Bronchial epithelial cell (primary cell): ENCODE measurements around the gene DCLK3. TPM values are rescaled to one million over a fixed set of nuclear protein-coding genes. Genes with fewer than 3 reads are reported as not detected.

Experiments
- DNase-seq: peaks from one replicate; pipeline ENCODE4 v3.0.0-alpha.2; 2010; ENCODE audit warnings: low read depth
- FAIRE-seq: peaks from 2 replicates; lab custom pipeline; 2011; peaks lifted over from hg19 to GRCh38; lab: Jason Lieb, UNC
- H3K27me3 ChIP-seq: 2 replicates; pipeline ENCODE4 v1.5.1; 2011; ENCODE audit warnings: low read length; ENCODE audit not compliant: control insufficient read depth, insufficient read depth
- H3K36me3 ChIP-seq: 2 replicates; pipeline ENCODE4 v1.5.1; 2011; ENCODE audit warnings: low read length; ENCODE audit not compliant: control insufficient read depth, insufficient read depth
- H3K4me3 ChIP-seq: 2 replicates; pipeline ENCODE4 v1.5.1; 2011; ENCODE audit warnings: mild to moderate bottlenecking, low read depth, low read length, control low read depth
- CTCF ChIP-seq: IDR thresholded peaks from 2 replicates; pipeline ENCODE4 v1.5.1; 2011; ENCODE audit warnings: mild to moderate bottlenecking, moderate library complexity, low read length, control low read depth, inconsistent platforms; ENCODE audit not compliant: insufficient read depth, severe bottlenecking
- total RNA-seq: library from RNA; depleted of rRNA; stranded (reverse); fragments of >200 nt; gene quantifications from 2 replicates; pipeline ENCODE4 v1.2.1, GENCODE V29; 2014

DCLK3 gene
- total RNA-seq, 1 donor from 2014 or later, result not detected

DNA sequence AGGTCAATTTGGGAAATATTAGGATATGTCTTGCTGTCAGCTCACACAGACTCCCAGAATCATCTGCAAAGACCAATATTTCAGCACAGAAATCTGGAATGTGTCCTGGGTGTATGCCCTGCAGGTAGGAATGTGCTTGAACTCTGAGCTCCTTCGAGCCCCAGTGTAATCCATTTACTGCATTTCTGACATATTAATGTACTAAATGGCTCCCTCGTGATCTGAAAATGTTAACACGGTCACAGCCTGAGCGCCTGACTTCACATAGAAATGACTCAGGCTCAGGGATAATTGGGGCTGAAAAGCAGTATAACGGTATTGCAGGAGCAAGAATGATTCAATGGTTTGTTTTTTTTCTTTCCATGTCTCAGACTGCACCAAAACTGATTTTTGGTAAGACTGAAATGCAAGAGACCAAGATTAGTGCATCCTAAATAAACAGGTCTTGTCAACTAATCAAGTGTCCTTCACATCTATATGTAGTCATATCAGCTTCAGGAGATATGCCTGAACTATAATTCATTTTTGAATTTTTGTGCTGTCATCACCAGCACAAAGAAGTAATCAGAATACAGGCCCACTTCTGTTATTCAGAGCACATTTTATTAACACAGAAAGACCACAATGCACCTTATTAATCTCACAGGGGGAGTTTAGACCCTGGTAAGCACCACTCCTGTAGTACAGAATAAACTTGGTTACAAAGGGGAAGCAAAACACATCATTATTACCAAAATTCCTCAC, 49.8 kb downstream of the DCLK3 start:
- no peak for TF ChIP-seq CTCF
- Histone ChIP-seq H3K27me3 (peaks cover under 1% of the 10 kb centered on the region), H3K36me3 (no peaks in the 10 kb centered on the region), H3K4me3 (no peak overlapping the region)
- DNase-seq (no peak), FAIRE-seq (no peak)

DNA sequence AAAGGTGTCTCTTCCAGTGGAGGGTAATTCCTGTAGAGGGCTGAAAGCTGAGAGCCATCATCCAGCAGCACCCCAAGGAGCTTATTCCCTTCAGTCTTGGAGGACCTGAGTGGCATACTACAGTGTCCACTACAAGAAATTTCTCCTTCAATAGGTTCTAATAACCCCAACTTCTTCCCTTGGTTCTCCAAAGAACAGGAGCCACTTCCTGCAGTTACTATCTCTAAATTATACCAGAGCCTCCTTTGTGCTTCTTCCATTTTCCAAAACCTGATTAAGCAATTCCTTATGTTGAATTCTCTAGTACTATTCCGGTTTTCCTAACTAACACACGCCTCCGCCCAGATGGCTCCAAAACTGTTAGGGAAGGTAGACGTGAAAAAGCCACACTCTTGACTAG, 50.4 kb downstream of the DCLK3 start:
- no peaks in the 10 kb centered on the region for H3K36me3 ChIP-seq
- DNase-seq (no peak), FAIRE-seq (no peak)
- TF ChIP-seq CTCF, result no peak
- H3K27me3 ChIP-seq, result no peaks in the 10 kb centered on the region
- H3K4me3 ChIP-seq, result no peak overlapping the region

- DNase-seq (no peak), FAIRE-seq (peak; percentile 76)
- Histone ChIP-seq H3K4me3 (no peak overlapping the region), H3K36me3 (no peaks in the 10 kb centered on the region), H3K27me3 (no peaks in the 10 kb centered on the region)
- no peak for TF ChIP-seq CTCF
These were observed 53.7 kb downstream of the DCLK3 start for GRCh38 chr3:36710606-36711005.

- FAIRE-seq, result peak; percentile 60
- TF ChIP-seq CTCF, result no peak
- no peak overlapping the region for H3K4me3 ChIP-seq
- DNase-seq, result no peak
- no peaks in the 10 kb centered on the region for H3K36me3 ChIP-seq
- H3K27me3 ChIP-seq, result no peaks in the 10 kb centered on the region
These were observed 54.5 kb downstream of the DCLK3 start for GRCh38 chr3:36709826-36710365.

DNA sequence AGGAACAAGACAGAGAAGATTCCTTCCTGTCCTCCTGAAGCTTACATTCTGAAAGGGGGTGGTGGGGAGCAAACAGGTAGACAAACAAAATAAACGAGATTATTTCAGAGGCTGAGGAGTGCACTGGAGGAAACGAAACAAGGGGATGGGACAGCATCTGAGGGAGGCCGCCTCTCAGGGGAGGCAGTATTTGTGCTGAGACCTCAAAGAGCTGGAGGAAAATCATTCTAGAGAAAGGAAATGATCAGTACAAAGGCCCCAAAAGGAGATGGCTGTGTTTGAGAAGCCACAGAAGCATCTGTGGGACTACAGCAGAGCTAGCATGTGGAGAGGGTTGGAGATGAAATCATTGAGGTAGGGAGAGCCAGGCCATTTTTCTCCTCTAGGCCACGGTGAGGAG, 55.1 kb downstream of the DCLK3 start:
- H3K36me3 ChIP-seq, result no peaks in the 10 kb centered on the region
- no peak for TF ChIP-seq CTCF
- H3K27me3 ChIP-seq, result no peaks in the 10 kb centered on the region
- FAIRE-seq, result no peak
- DNase-seq, result no peak
- no peak overlapping the region for H3K4me3 ChIP-seq
